Natural killer cell treated with Interleukin-12 subunit alpha and Interleukin-12 subunit beta and Interleukin-15 and Interleukin-18, amount 100 ng/mL, for 72 hours (primary cell): ENCODE data around the gene BZW1. TPM values are rescaled to one million over a fixed set of nuclear protein-coding genes. Genes with fewer than 3 reads are reported as not detected.
A peak's percentile ranks its signal among the peaks of the same experiment; 100 is the strongest.

Experiments used
- ATAC-seq, 2 donors: fragments of 150-1000 bp; cut with Tn5 transposase in 1 of 2; sonication (Bioruptor Pico), chemical (Tn5 transposase) in 1 of 2; 2 replicates each; pipeline ENCODE4 v1.10.0; 2021
- DNase-seq: peaks from one replicate; pipeline ENCODE4 v3.0.0; 2022; ENCODE audit warnings: low spot score
- H3K27ac Mint-ChIP-seq, 2 donors: 1 replicate in 1 of 2; 2 replicates in 1 of 2; pipeline ENCODE4 v1.8.0; 2022; ENCODE audit warnings: mixed read lengths in 2 of 2, mild to moderate bottlenecking in 1 of 2, moderate library complexity in 1 of 2
- H3K27me3 Mint-ChIP-seq, 2 donors: 1 replicate in 1 of 2; 2 replicates in 1 of 2; pipeline ENCODE4 v1.8.0; 2022; ENCODE audit warnings: mixed read lengths in 2 of 2
- H3K36me3 Mint-ChIP-seq: one replicate; pipeline ENCODE4 v1.8.0; 2022; ENCODE audit warnings: mixed read lengths
- H3K4me1 Mint-ChIP-seq, 2 donors: 1 replicate in 1 of 2; 2 replicates in 1 of 2; pipeline ENCODE4 v1.8.0; 2022; ENCODE audit warnings: low read depth in 2 of 2, mixed read lengths in 2 of 2, mild to moderate bottlenecking in 1 of 2
- H3K4me3 Mint-ChIP-seq: one replicate; pipeline ENCODE4 v1.8.0; 2022; ENCODE audit warnings: mixed read lengths
- H3K9me3 Mint-ChIP-seq: 2 replicates; pipeline ENCODE4 v1.8.0; 2022; ENCODE audit warnings: mixed read lengths
- total RNA-seq, 2 donors: library from RNA; stranded (reverse); gene quantifications; one replicate each; pipeline ENCODE4 v1.2.3, GENCODE V29; 2022

Gene BZW1
- total RNA-seq, 2 donors from 2014 or later = 327 to 422 TPM

DNA sequence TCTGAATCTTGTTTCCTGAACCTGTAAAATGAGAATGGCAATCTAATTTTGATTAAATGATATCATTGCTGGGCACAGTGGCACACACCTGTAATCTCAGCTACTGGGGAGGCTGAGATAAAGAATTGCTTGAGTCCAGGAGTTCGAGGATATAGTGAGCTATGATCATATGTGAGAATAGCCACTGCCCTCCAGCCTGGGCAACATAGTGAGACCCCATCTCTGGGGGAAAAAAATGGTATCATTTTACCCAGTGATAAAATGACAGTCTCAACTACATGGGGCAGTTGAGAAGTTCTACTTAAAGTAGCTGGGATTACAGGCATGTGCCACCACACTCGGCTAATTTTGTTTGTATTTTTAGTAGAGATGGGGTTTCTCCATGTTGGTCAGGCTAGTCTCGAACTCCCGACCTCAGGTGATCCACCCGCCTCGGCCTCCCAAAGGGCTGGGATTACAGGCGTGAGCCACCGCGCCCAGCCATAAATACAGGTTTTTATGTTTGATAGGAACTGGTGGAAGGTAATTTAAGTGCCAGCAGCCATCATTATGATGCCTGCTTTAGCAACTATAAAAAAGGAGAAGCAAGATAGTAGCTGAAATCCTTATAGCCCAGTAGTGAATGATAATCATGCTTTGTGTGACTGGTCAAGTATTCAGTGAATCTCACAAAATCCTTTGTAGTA, 17.0 kb downstream of the BZW1 start:
- Mint-ChIP-seq H3K36me3 (no peaks in the 10 kb centered on the region), H3K27me3 (no peaks in the 10 kb centered on the region), H3K4me3 (no peak overlapping the region), H3K9me3 (no peaks in the 10 kb centered on the region), H3K27ac (peak overlapping the region; percentile 15 to 40), H3K4me1 (peaks cover 5 to 7% of the 10 kb centered on the region in 2 donors)
- DNase-seq = no peak
- ATAC-seq = no peak

DNA sequence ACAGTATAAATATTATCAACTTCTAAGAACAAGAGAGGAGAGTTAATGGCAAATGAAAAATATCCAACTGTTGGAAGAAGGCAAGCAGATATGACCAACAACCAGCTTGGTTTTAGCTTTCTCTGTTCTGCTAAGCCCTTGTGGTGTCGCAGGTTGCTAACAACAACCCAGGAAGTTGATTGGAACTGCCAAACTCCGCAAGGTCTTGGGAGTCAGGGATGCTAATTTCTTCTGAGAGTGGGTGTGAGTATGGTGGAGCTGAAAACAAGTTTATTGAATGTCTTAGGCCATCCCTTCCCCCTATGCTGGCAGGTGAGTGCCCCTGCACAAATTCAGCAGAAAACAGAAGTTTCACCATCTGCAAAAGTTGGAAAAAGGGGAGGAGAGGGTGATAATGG, 17.5 kb downstream of the BZW1 start:
- H3K36me3 Mint-ChIP-seq = no peaks in the 10 kb centered on the region
- DNase-seq (no peak), ATAC-seq (no peak)
- H3K27ac Mint-ChIP-seq = peak overlapping the region; percentile 15 to 40
- no peaks in the 10 kb centered on the region for H3K27me3 Mint-ChIP-seq
- H3K4me1 Mint-ChIP-seq = peaks cover 5 to 7% of the 10 kb centered on the region in 2 donors
- H3K9me3 Mint-ChIP-seq = no peaks in the 10 kb centered on the region
- no peak overlapping the region for H3K4me3 Mint-ChIP-seq

DNA sequence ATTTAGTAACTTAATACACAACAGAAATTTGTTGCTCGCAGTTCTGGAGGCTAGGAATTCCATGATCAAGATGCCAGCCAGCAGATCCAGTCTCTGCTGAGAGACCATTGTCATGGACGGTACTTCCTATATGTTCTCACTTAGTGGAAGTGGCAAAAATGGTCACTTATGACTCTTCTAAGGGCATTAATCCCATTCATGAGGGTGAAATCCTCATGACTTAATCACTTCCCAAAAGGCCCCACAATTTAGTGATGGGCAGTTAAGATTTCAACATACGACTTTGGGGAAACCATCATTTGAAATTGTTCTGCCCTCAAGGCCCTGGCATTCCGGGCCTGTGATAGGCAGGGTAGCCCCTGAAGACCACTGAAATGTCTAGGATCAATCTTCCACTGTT, 23.0 kb downstream of the BZW1 start:
- no peak for ATAC-seq
- DNase-seq = no peak
- Mint-ChIP-seq H3K4me1 (no peaks in the 10 kb centered on the region), H3K27me3 (no peaks in the 10 kb centered on the region), H3K36me3 (no peaks in the 10 kb centered on the region), H3K4me3 (no peak overlapping the region), H3K9me3 (no peaks in the 10 kb centered on the region), H3K27ac (no peak overlapping the region)

DNA sequence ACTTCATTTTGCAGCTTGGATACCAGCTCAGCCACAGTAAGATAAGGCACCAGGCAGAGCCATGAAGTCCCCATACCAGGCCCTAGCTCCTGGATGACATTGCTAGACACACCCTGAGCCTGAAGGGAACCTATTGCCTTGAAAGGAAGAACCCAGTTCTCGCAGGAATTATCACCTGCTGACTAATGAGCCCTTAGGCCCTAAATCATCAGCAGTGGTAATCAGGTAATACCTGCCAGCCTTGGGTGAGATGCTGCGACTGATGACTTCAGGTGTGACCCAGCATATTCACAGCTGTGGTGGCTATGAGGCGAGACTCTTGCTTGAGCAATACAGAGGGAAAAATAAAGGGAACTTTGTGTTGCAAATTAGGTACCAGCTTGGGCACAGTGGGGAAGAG, 27.8 kb downstream of the BZW1 start:
- no peak overlapping the region for H3K4me3 Mint-ChIP-seq
- H3K4me1 Mint-ChIP-seq = no peaks in the 10 kb centered on the region
- H3K9me3 Mint-ChIP-seq = no peaks in the 10 kb centered on the region
- ATAC-seq (no peak), DNase-seq (no peak)
- H3K27ac Mint-ChIP-seq = no peak overlapping the region
- H3K36me3 Mint-ChIP-seq = no peaks in the 10 kb centered on the region
- no peaks in the 10 kb centered on the region for H3K27me3 Mint-ChIP-seq

DNA sequence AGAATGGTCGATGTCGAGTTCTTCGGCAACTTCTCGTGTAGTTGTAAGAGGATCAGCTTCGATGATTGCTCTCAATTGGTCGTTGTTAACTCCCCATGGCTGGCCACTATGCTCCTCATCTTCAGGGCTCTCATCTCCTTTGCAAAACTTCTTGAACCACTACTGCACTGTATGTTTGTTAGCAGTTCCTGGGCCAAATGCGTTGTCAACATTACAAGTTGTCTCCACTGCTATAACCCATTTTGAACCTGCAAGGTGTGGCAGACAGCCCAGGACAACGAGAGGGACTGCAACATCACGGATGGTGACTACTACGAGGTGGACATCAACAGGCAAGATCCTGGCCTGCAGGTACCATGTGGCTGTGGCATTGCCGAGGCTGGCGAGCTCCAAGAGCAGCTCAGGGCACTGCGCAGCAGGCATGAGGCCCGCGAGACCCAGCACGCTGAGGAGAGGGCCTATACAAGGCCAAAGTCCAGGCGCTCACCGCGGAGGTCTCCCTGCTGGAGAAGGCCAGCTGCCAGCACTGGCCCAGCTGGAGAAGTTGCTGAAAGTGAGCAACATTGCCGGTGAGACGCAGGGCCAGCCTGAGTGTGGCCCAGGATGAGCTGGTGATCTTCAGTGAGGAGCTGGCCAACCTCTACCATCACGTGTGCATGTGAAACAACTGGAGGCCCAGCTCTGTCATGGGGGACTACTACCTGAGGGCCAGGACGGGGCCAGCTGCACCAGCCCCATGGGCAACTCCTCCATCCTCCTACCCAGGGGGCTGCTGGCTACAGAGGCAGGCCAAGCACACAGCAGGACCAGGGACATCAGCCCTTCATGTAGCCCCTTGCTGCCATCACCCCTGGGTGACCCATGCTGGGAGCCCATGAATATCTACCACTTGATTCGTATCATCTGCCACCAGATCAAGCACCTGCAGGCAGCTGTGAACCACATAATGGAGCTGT, 32.6 kb downstream of the BZW1 start:
- peak; percentile 36 to 53 for ATAC-seq
- peaks cover 0 to 3% of the 10 kb centered on the region in 2 donors for H3K4me1 Mint-ChIP-seq

DNA sequence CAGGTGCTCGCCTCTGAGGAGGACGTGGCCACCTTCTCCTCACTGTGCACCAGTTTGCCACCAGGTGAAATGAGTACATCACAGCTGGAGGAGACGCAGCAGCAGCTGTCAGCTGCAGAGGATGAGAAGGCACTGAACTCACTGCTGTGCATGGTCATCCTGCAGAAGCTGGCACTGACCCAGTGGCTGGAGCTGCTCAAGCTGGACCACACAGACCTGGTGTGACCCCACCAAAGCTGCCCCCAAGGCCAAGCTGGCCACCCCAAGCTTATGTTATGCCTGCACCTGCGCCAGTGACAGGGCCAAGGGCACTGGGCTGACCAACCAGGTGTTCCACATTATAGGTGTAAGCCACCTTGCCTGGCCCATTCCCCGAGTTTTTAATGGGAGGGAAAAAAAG, 33.5 kb downstream of the BZW1 start:
- H3K9me3 Mint-ChIP-seq = no peaks in the 10 kb centered on the region
- DNase-seq (no peak), ATAC-seq (peak in 1 of 2 donors; percentile 52)
- no peaks in the 10 kb centered on the region for H3K36me3 Mint-ChIP-seq
- peaks cover 0 to 4% of the 10 kb centered on the region in 2 donors for H3K4me1 Mint-ChIP-seq
- no peak overlapping the region for H3K4me3 Mint-ChIP-seq
- no peaks in the 10 kb centered on the region for H3K27me3 Mint-ChIP-seq
- no peak overlapping the region for H3K27ac Mint-ChIP-seq

More for the DNA sequence above, 32.6 kb downstream of the BZW1 start:
- Mint-ChIP-seq H3K4me3 (no peak overlapping the region), H3K9me3 (no peaks in the 10 kb centered on the region), H3K27ac (no peak overlapping the region), H3K27me3 (no peaks in the 10 kb centered on the region), H3K36me3 (no peaks in the 10 kb centered on the region)
- no peak for DNase-seq

DNA sequence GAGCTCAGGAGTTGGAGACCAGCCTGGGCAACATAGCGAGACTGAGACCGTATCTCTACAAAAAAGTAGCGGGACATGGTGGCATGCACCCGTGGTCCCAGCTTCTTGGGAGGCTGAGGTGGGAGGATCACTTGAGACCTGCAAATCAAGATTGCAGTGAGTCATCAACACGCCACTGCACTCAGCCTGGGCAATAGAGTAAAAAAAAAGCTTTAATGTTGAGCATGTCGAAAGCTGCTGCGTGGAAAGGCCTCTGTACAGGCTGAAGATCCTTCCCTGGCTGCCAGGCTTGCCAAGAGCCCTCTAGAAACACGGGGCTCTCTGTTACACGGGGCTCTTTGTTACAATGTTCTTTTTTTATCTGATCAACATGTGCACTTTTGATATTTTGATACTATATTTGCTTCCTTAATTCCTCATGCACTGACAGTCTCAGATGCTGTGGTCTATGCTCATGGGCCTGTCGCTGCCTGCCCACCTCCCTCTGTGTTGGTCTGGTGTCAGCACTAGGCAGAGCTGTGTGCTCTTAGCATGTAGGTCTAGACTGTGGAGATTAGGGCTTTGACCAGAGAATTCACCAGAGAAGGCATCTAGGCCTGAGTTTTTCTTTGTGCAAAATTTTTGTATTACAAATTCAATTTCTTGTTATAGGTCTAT, 34.1 kb downstream of the BZW1 start:
- Mint-ChIP-seq H3K4me1 (peaks cover 0 to 4% of the 10 kb centered on the region in 2 donors), H3K27me3 (no peaks in the 10 kb centered on the region), H3K9me3 (no peaks in the 10 kb centered on the region), H3K27ac (no peak overlapping the region), H3K4me3 (no peak overlapping the region), H3K36me3 (peaks cover 5% of the 10 kb centered on the region)
- ATAC-seq (peak in 1 of 2 donors; percentile 21), DNase-seq (no peak)

DNA sequence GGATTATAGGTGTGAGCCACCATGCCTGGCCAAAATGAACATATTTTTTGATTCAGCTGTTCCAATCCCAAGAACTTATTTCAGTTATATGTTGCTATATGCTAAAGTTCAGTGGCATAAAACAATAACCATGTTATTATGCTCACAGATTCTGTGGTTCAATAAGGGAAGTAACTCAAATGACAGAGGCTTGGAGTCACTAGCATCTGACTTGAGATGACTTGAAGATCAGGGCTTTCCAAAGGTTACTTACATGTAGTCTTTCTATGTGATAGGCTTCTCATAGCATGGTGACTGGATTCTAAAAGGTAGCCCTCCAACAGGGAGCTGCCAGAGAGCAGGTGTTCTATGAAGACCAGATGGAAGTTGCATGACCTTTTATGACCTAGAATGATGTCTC, 35.6 kb downstream of the BZW1 start:
- Mint-ChIP-seq H3K36me3 (peaks cover 16% of the 10 kb centered on the region), H3K27me3 (no peaks in the 10 kb centered on the region), H3K27ac (no peak overlapping the region), H3K9me3 (no peaks in the 10 kb centered on the region), H3K4me3 (no peak overlapping the region), H3K4me1 (peaks cover 0 to 5% of the 10 kb centered on the region in 2 donors)
- DNase-seq = no peak
- no peak for ATAC-seq

DNA sequence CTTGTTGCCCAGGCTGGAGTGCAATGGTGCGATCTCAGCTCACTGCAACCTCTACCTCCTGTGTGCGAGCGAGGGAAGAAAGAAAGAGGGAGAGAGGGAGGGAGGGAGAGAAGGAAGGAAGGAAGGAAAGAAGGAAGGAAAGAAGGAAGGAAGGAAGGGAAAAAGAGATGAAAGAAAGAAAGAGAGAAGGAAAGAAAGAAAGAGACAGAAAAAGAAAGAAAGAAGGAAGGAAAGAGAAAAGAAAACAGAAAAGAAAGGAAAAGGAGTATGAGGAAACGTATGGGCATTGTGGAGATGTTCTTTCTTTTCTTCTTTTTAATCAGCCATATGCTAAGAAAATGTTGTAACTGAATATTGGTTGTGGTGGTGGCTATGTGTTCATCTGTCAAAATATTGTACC, 36.2 kb downstream of the BZW1 start:
- Mint-ChIP-seq H3K9me3 (no peaks in the 10 kb centered on the region), H3K27ac (no peak overlapping the region), H3K36me3 (peaks cover 23% of the 10 kb centered on the region), H3K27me3 (no peaks in the 10 kb centered on the region), H3K4me1 (peaks cover 0 to 9% of the 10 kb centered on the region in 2 donors), H3K4me3 (no peak overlapping the region)
- ATAC-seq = no peak
- DNase-seq = no peak

DNA sequence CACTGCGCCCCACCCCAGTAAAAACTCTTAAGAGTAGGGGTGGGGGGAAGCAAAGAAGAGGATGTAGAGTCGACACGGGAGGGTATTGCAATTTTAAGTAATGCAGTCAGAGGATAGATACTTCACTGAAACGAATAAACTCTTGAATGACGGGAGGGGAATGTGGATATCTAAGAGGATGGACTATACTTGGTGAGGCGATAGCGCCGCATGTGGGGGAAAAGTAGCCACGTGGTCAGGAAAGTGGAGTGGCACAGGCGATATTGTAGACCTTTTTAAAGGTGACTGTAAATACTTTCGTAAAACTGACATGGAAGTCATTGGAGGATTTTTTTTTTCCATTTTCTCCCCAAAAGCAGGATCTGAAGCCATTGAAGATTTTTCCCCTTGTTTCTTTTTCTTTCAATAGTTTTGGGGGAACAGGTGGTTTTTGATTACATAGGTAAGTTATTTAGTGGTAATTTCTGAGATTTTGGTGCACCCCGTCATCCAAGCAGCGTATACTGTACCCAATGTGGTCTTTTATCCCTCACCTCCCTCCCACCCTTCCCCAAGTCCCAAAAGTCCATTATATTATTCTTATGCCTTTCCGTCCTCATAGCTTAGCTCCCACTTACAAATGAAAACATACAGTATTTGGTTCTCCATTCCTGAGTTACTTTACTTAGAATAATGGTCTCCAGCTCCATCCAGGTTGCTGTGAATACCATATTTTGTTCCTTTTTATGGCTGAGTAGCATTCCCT, 39.0 kb downstream of the BZW1 start:
- DNase-seq = no peak
- H3K27me3 Mint-ChIP-seq = no peaks in the 10 kb centered on the region
- no peaks in the 10 kb centered on the region for H3K9me3 Mint-ChIP-seq
- peaks cover 28% of the 10 kb centered on the region for H3K36me3 Mint-ChIP-seq
- ATAC-seq = no peak
- peaks cover 0 to 11% of the 10 kb centered on the region in 2 donors for H3K4me1 Mint-ChIP-seq
- H3K4me3 Mint-ChIP-seq = no peak overlapping the region
- H3K27ac Mint-ChIP-seq = peak overlapping the region in 1 of 2 donors; percentile 51

DNA sequence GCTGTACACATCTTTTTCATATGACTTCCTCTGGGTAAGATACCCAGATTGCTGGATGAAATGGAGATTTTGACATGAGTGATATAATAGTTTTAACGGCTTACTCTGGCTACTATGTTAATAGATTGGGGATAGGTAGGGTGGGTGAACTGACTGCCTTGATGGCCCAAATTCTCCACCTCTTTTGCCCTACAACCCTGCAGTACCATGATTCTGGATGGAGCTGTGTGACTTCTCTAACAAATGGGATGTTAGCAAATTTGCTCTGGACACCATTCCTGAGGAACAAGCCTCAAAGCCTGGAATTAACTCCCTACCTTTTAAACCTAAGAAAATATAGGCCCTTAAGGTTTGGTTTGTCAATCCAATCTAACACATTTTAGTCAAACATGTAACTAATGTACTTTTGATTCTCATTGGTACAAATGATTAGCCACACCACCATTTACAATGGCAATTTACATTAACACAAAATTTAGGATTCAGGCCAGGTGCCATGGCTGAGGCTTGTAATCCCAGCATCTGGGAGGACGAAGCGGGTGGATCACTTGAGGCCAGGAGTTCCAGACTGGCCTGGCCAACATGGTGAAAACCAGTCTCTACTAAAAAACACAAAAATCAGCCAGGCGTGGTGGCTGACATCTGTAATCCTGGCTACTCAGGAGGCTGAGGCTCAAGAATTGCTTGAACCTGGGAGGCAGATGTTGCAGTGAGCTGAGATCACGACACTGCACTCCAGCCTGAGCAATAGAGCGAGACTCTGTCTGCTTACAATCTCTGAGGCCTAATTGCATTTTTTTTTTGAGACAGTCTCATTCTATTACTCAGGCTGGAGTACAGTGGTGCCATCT, 39.9 kb downstream of the BZW1 start:
- H3K4me3 Mint-ChIP-seq = no peak overlapping the region
- peaks cover 3 to 13% of the 10 kb centered on the region in 2 donors for H3K4me1 Mint-ChIP-seq
- H3K9me3 Mint-ChIP-seq = no peaks in the 10 kb centered on the region
- ATAC-seq (no peak), DNase-seq (no peak)
- H3K27ac Mint-ChIP-seq = peak overlapping the region in 1 of 2 donors; percentile 67
- peaks cover 32% of the 10 kb centered on the region for H3K36me3 Mint-ChIP-seq
- no peaks in the 10 kb centered on the region for H3K27me3 Mint-ChIP-seq

DNA sequence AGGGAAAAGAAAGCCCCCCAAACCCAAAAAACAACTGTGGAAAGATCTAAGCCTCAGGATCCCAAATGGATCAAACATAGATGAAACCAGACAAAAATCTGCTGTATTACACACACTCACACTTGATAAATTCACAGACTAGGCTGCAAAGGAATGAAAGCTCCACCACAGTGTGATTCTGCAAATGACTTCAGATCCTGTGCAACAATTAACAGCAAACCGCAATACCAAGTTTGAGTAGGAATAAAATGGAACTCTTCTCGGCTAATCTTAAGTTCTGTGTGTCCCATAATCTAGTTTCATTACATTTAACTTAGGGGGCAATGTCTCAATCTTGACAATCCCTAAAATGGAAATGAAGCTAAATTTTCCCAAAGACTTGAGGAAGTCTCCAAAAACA, 40.9 kb downstream of the BZW1 start:
- ATAC-seq (no peak), DNase-seq (no peak)
- Mint-ChIP-seq H3K4me1 (peaks cover 12 to 22% of the 10 kb centered on the region in 2 donors), H3K9me3 (no peaks in the 10 kb centered on the region), H3K27ac (peak overlapping the region; percentile 14 to 67), H3K4me3 (no peak overlapping the region), H3K36me3 (peaks cover 41% of the 10 kb centered on the region), H3K27me3 (no peaks in the 10 kb centered on the region)
